ENCODE measurements around the gene DEFB132.
"Not testable (repeated sequence)": the region's sequence is repeated elsewhere in the genome, so short reads cannot be mapped to it uniquely, and the experiment has no call there.

Gene DEFB132, protein sequence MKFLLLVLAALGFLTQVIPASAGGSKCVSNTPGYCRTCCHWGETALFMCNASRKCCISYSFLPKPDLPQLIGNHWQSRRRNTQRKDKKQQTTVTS

DNA sequence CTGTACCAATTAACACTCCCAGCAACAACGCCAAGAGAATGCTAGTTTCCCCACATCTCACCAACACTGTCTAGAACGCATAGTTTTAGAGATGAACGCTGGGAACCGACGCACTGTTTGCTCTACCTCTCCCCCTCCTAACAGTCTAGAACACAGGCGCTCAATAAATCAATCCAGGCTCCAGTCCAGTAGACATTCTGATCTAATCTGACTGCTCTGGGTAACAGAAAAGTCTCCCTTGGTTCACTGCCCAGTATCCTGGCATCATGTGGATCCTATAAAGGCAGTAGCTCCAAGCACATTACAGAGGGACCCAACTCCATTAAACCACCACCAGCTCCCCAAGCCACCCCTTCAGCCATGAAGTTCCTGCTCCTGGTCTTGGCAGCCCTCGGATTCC lies at the start of gene DEFB132:
Gene DEFB132 (plus strand): TSS at position 306 of the 400 bp plus-strand sequence. CDS start 55 bp downstream, at position 361.
- no peak for FAIRE-seq

GRCh38 chr20:208942-209566 lies 48.5 kb upstream of the DEFB132 start:
- peak; percentile 91 for FAIRE-seq

- FAIRE-seq, result no peak
Observed at GRCh38 chr20:210809-211502, 46.6 kb upstream of the DEFB132 start.

DNA sequence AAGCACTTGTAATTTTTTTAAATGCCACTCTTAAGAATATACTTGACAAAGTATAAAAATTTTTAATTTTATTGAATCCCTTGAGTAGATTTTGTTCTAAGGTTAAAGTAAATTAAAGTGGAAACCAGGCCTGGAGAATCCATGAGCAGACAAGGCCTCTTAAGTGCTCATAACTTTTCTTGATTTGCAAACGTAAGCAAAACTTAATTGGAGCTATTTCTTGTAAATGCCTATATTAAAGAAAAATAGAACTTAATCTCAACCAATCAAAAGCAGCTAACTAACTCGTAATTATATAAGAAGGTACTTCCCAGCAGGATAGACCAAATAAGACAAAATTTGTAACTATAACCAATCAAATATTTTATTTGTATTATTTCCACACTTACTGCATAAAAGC lies 43.1 kb upstream of the DEFB132 start:
- no peak for FAIRE-seq

- FAIRE-seq, result no peak
Observed at GRCh38 chr20:215796-216195, 41.7 kb upstream of the DEFB132 start.

GRCh38 chr20:217266-217665 lies 40.3 kb upstream of the DEFB132 start:
- FAIRE-seq, result no peak

GRCh38 chr20:219290-220115 lies 38.0 kb upstream of the DEFB132 start:
- no peak for FAIRE-seq

DNA sequence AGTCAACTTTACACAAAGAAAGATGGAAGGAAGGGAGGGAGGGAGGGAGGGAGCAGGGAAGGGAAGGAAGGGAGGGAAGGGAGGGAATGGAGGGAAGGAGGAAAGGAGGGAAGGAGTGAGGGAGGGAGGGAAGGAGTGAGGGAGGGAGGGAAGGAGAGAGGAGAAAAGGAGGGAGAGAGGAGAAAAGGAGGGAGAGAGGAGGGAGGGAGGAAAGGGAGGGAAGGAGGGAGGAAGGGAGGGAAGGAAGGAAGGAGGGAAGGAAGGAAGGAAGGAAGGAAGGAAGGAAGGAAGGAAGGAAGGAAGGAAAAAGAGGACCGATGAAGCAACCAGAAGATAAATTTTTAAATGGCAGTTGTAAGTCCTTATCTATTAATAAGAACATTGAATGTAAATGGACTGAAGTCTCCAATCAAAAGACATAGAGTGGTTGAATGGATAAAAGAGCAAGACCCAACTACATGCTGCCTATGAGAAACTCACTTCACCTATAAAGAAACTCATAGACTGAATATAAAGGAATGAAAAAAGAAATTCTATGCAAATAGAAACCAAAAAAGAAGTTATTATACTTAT lies 36.2 kb upstream of the DEFB132 start:
- no peak for FAIRE-seq

GRCh38 chr20:225879-226278 lies 31.6 kb upstream of the DEFB132 start:
- FAIRE-seq, result not testable (repeated sequence)

GRCh38 chr20:226958-227357 lies 30.6 kb upstream of the DEFB132 start, which contains the start of gene DEFB129:
Gene DEFB129, plus strand, starts transcription at chr20:227258. Its CDS starts 31 bp downstream, at chr20:227289.
- no peak for FAIRE-seq

GRCh38 chr20:227439-228105 lies 30.0 kb upstream of the DEFB132 start:
- no peak for FAIRE-seq

GRCh38 chr20:235891-236290 lies 21.6 kb upstream of the DEFB132 start:
- FAIRE-seq, result no peak

DNA sequence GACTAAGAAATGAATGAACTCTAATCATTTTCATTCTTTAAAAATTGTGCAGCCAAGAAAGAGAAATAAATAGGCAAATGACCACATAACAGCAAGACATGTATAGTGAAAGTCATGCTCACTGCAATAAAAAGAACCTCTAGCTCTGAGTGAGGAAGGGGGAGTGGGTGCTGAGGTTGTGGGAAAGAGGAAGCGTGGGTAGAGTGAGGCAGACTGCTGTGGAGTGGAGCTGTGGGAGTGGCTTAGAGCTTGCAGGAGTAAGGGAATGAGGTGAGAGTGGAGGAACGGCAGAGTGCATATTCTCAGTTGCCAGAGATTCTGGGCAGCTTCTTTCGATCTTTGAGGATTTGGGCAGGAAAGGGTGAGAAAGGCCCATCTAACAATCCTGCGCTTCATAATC lies 20.0 kb upstream of the DEFB132 start:
- FAIRE-seq, result no peak

- no peak for FAIRE-seq
Observed at GRCh38 chr20:237929-238328, 19.6 kb upstream of the DEFB132 start.

GRCh38 chr20:242905-243304 lies 14.6 kb upstream of the DEFB132 start:
- no peak for FAIRE-seq

- FAIRE-seq, result no peak
Observed at GRCh38 chr20:251354-251753, 6.2 kb upstream of the DEFB132 start.

- no peak for FAIRE-seq
Observed at GRCh38 chr20:252801-253200, 4.7 kb upstream of the DEFB132 start.

GRCh38 chr20:253447-253846 lies 4.1 kb upstream of the DEFB132 start:
- FAIRE-seq, result not testable (repeated sequence)

DNA sequence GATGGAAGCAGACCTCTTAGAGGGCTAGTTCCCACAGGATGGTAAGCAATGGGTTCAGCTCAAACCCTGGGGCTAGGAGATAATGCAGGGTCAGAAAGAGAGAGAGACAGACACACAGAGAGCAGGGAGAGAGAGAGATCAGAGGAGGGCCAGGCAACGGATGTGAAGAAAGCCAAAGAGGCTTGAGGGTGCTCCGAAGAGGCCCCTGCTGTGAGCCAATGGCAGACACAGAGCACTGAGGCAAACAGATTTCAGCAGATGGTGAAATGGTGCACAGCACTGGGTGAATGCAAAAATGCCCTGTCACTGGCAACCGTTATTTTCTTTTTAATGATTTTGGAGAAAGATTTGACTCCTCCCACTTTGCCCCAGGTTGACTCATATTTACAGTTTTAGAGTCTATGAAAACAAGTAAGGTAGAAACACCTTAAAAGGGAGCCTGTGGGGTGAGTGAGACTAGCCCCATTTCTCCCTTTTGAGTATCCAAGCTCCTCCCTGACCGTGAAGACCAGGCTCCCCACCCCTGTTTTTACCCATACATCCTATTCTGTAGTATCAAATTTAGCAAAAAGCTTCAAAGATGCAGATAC lies 840 bp downstream of the DEFB132 start:
- FAIRE-seq, result no peak

- FAIRE-seq, result no peak
Observed at GRCh38 chr20:258963-259362, 1.4 kb downstream of the DEFB132 start.

- no peak for FAIRE-seq
Observed at GRCh38 chr20:259981-260380, 2.5 kb downstream of the DEFB132 start.

DNA sequence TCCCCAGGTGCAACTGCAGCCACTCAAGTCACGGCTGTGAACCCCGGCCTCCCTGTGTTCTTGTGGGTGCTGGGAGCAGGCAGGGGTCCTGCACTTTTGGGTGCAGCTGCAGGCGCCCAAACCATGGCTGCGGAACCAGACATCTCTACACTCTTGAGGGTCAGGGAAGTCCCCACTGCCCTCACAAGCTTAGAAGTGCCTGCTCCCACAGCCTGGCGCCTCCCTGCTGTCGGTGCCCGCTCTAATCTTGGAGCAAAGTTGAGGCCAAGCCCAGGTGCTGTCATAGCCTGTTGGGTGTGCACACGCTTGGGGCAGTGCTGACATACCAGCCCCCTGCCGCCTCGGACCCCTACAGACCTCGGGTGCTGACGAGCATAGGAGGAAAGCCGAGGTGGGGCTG lies 6.2 kb downstream of the DEFB132 start:
- FAIRE-seq, result no peak
